Measurements from ENCODE around the gene RNF151.

Gene RNF151

DNA sequence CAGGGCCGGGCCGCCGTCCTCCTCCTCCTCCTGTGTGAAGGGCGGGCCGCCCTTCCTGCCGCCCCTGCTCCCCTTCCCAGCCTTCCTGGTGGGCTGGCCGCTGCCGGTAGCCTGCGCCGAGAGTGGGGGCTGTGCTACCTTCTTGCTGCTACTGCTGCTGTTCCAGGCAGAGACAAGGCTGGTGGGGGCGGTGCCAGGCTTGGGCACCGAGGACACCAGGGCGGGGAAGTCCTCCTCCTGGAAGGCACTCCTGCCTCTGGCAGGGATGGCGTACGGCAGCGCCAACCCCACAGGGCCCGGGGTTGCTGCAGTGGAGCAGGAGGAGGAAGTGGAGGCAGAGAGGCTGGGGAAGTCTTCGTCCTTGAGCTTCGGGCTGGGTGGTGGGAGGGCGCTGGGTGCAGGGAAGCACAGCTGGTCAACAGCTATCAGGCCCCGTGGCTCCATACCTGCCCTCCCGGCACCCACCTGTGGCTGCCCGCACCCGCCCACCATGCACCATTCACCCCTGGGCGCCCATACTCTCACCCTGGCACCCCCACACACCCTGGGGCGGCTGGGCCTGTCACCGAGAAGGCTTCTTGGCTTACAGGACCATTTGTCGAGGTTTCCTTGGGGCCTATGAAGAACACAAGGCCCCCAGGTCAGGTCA, 33.3 kb downstream of the RNF151 start:
- Mint-ChIP-seq H3K27me3 (ENCODE audit: low read depth) (no peaks in the 10 kb centered on the region), H3K36me3 (ENCODE audit: low read depth) (peaks cover 13% of the 10 kb centered on the region), H3K4me3 (no peak overlapping the region), H3K4me1 (ENCODE audit: low read depth) (peaks cover 3% of the 10 kb centered on the region), H3K27ac (no peak overlapping the region), H3K9me3 (no peaks in the 10 kb centered on the region)

DNA sequence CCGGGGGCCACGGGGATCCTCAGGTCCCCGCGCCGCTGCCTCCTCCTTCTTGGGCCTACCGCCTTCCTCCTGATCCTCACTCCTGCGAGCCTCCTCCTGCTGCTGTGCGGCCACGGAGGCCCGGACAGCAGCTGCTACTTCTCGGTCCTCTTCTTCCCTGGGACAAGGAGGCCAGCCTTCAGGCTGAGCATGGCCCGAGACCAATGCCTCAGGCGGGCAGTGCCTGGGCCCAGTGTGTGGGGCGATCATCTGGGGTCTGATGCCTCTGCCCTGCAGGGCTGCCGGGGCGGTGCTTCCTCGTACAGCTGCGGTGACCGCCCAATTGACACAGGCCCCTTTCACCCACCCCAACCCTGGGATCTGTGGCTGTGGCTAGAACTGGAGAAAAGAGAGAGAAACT, 34.4 kb downstream of the RNF151 start:
- no peaks in the 10 kb centered on the region for H3K9me3 Mint-ChIP-seq
- H3K27me3 Mint-ChIP-seq (ENCODE audit: low read depth) = no peaks in the 10 kb centered on the region
- no peak overlapping the region for H3K4me3 Mint-ChIP-seq
- H3K36me3 Mint-ChIP-seq (ENCODE audit: low read depth) = peaks cover 8% of the 10 kb centered on the region
- peaks cover 4% of the 10 kb centered on the region for H3K4me1 Mint-ChIP-seq (ENCODE audit: low read depth)
- H3K27ac Mint-ChIP-seq = peak overlapping the region; percentile 45

DNA sequence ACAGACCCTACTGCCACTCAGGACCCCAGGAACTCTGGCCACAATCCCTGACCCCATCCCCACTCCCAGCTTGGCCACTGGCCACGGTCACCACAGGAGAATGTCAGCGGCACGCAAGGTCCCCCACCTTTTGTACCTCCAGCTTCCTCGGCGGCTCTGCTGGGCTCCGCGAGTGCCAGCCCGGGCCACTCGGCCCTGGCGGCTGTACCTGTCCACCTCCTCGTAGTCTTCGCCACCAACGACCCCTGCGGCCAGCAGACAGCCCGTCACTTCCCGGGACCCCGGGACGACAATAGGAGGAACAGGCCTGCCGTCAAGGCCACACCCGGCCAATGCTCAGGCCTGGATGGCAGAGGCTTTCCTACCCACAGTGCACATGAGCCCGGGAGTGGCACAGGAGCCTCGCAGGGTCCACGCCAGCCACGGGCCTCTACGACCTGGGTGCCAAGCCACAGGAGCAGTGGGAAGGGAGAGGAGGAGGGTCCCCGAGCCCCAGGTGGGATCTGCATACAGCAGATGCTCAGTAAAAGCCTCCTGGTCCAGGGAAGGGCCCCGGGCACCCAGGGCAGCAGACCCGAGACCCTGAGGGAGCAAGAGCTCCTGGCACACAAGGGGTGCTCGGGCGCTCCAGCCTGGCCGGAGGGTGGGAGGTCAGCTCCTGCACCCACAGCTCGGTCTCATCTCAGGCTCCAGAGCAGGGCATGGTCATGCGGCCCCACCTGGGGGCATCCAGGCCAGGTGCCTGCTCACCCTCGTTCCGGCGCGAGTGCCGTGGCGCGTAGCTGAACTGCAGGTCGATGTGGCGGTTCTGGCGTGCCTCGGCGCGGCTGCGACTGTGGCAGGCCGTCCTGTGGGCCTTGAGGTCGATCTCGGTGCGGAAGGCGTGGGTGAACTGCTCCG, 35.0 kb downstream of the RNF151 start:
- H3K27ac Mint-ChIP-seq = no peak overlapping the region
- peaks cover 4% of the 10 kb centered on the region for H3K4me1 Mint-ChIP-seq (ENCODE audit: low read depth)
- H3K9me3 Mint-ChIP-seq = no peaks in the 10 kb centered on the region
- no peak overlapping the region for H3K4me3 Mint-ChIP-seq
- H3K36me3 Mint-ChIP-seq (ENCODE audit: low read depth) = peaks cover 8% of the 10 kb centered on the region
- H3K27me3 Mint-ChIP-seq (ENCODE audit: low read depth) = no peaks in the 10 kb centered on the region

- Mint-ChIP-seq H3K4me3 (no peak overlapping the region), H3K36me3 (ENCODE audit: low read depth) (peaks cover 8% of the 10 kb centered on the region), H3K27me3 (ENCODE audit: low read depth) (no peaks in the 10 kb centered on the region), H3K27ac (no peak overlapping the region), H3K9me3 (no peaks in the 10 kb centered on the region), H3K4me1 (ENCODE audit: low read depth) (peaks cover 9% of the 10 kb centered on the region)
Observed at GRCh38 chr16:2002406-2003230, 36.0 kb downstream of the RNF151 start.

- H3K36me3 Mint-ChIP-seq (ENCODE audit: low read depth) = peaks cover 10% of the 10 kb centered on the region
- H3K27me3 Mint-ChIP-seq (ENCODE audit: low read depth) = no peaks in the 10 kb centered on the region
- H3K4me1 Mint-ChIP-seq (ENCODE audit: low read depth) = peaks cover 17% of the 10 kb centered on the region
- H3K9me3 Mint-ChIP-seq = no peaks in the 10 kb centered on the region
- no peak overlapping the region for H3K4me3 Mint-ChIP-seq
- no peak overlapping the region for H3K27ac Mint-ChIP-seq
Observed at GRCh38 chr16:2003231-2003826, 36.7 kb downstream of the RNF151 start.

- no peaks in the 10 kb centered on the region for H3K27me3 Mint-ChIP-seq (ENCODE audit: low read depth)
- no peak overlapping the region for H3K27ac Mint-ChIP-seq
- H3K4me1 Mint-ChIP-seq (ENCODE audit: low read depth) = peaks cover 22% of the 10 kb centered on the region
- H3K9me3 Mint-ChIP-seq = no peaks in the 10 kb centered on the region
- H3K4me3 Mint-ChIP-seq = no peak overlapping the region
- peaks cover 15% of the 10 kb centered on the region for H3K36me3 Mint-ChIP-seq (ENCODE audit: low read depth)
Observed at GRCh38 chr16:2003827-2004641, 37.4 kb downstream of the RNF151 start.

GRCh38 chr16:2004795-2005517, 38.3 kb downstream of the RNF151 start:
- no peak overlapping the region for H3K27ac Mint-ChIP-seq
- H3K4me3 Mint-ChIP-seq = no peak overlapping the region
- H3K9me3 Mint-ChIP-seq = no peaks in the 10 kb centered on the region
- no peaks in the 10 kb centered on the region for H3K27me3 Mint-ChIP-seq (ENCODE audit: low read depth)
- peaks cover 15% of the 10 kb centered on the region for H3K36me3 Mint-ChIP-seq (ENCODE audit: low read depth)
- peaks cover 22% of the 10 kb centered on the region for H3K4me1 Mint-ChIP-seq (ENCODE audit: low read depth)

GRCh38 chr16:2005646-2006045, 39.0 kb downstream of the RNF151 start:
- H3K4me3 Mint-ChIP-seq = no peak overlapping the region
- no peak overlapping the region for H3K27ac Mint-ChIP-seq

DNA sequence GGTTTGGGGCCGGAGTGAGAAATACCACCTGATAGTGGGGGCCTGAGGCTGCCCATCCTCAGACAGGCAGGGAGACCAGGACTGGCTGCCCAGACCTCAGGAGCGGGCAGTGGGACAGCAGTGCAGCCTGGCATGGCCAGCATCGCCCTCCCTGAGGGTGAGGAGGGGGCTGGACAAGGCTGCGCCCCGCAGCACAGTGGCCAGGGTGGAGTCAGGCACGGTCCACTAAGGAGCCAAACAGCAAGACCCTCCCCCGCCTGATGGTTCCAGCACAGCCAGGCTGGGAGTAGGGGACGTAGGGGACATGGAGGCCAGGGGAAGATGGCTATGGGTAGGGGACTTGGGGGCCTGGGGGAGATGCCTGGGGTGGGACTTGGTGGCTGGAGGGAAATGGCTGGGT, 39.7 kb downstream of the RNF151 start:
- Mint-ChIP-seq H3K4me3 (no peak overlapping the region), H3K4me1 (ENCODE audit: low read depth) (peaks cover 26% of the 10 kb centered on the region), H3K27ac (no peak overlapping the region)

More at GRCh38 chr16:2005646-2006045, 39.0 kb downstream of the RNF151 start:
- Mint-ChIP-seq H3K9me3 (no peaks in the 10 kb centered on the region), H3K27me3 (ENCODE audit: low read depth) (no peaks in the 10 kb centered on the region), H3K4me1 (ENCODE audit: low read depth) (peaks cover 26% of the 10 kb centered on the region), H3K36me3 (ENCODE audit: low read depth) (peaks cover 17% of the 10 kb centered on the region)

GRCh38 chr16:2007081-2007836, 40.6 kb downstream of the RNF151 start:
- Mint-ChIP-seq H3K36me3 (ENCODE audit: low read depth) (peaks cover 14% of the 10 kb centered on the region), H3K4me3 (peak overlapping the region; percentile 84)

More for the DNA sequence above, 39.7 kb downstream of the RNF151 start:
- Mint-ChIP-seq H3K9me3 (no peaks in the 10 kb centered on the region), H3K36me3 (ENCODE audit: low read depth) (peaks cover 14% of the 10 kb centered on the region), H3K27me3 (ENCODE audit: low read depth) (no peaks in the 10 kb centered on the region)

DNA sequence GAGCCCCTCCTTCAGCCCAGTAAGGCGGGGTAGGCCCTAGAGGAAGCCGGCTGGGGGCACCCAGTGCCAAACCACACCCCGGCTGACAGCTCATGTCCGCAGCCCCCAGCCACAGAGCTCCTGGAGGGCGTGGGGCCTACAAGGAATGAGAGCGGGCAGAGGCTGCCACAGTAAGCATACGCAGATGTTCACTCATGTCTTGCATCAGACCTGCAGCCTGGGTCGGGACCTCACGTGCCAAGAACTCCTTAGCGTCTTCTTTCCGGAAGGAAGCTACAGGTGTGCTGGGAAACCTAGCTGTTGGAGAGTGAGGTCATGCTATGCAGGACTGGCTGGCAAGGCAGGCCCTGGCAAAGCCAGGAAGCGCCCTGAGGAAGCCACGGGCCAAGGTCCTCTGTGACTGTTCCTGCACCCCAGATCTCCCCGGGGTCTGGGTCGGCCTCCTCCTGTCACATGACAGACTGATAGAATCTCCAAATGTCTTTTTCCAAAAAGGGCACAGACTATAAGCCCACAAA, 41.4 kb downstream of the RNF151 start:
- H3K27ac Mint-ChIP-seq = peak overlapping the region; percentile 83
- H3K36me3 Mint-ChIP-seq (ENCODE audit: low read depth) = peaks cover 11% of the 10 kb centered on the region
- peak overlapping the region; percentile 84 for H3K4me3 Mint-ChIP-seq
- no peaks in the 10 kb centered on the region for H3K27me3 Mint-ChIP-seq (ENCODE audit: low read depth)
- H3K4me1 Mint-ChIP-seq (ENCODE audit: low read depth) = peaks cover 26% of the 10 kb centered on the region
- no peaks in the 10 kb centered on the region for H3K9me3 Mint-ChIP-seq

More at GRCh38 chr16:2007081-2007836, 40.6 kb downstream of the RNF151 start:
- Mint-ChIP-seq H3K9me3 (no peaks in the 10 kb centered on the region), H3K27ac (peak overlapping the region; percentile 83), H3K4me1 (ENCODE audit: low read depth) (peaks cover 26% of the 10 kb centered on the region), H3K27me3 (ENCODE audit: low read depth) (no peaks in the 10 kb centered on the region)

DNA sequence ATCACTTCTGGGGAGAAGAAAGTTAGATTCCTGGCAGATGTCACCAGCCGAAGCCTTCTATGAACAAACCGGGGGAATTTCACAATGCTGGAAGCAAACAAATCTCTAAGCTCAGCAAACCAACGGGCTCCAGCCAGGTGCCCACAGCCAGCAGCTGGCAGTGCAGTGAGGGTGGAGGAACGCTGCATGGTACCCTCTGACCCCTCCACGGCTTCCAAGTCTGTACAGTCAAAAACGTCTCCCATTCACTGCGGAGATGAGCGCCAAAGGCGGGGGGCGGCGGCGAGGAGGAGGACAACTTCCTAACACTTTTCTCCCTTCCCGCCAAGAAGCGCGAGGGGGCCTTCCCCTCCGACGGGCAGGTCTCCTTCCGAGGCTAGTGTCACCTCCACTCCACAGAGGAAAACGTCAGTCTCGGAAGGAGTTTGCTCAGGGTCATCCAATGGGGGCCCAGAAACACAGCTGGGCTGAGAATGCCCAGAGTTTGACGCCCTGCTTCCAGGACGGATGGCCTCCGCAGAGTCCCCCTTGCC, 42.0 kb downstream of the RNF151 start:
- H3K27ac Mint-ChIP-seq = peak overlapping the region; percentile 83
- peak overlapping the region; percentile 84 for H3K4me3 Mint-ChIP-seq
- H3K4me1 Mint-ChIP-seq (ENCODE audit: low read depth) = peaks cover 26% of the 10 kb centered on the region
- H3K36me3 Mint-ChIP-seq (ENCODE audit: low read depth) = peaks cover 11% of the 10 kb centered on the region
- H3K9me3 Mint-ChIP-seq = no peaks in the 10 kb centered on the region
- H3K27me3 Mint-ChIP-seq (ENCODE audit: low read depth) = no peaks in the 10 kb centered on the region
